GM19467 (cell line): ENCODE data around the gene BCAR1.
"Not testable (repeated sequence)": the region's sequence is repeated elsewhere in the genome, so short reads cannot be mapped to it uniquely, and the experiment has no call there.

Experiments used
- ATAC-seq: cut with Tn5 transposase; IDR thresholded peaks from one replicate; pipeline ENCODE4 v1.9.1; 2021; ENCODE audit warnings: mild to moderate bottlenecking, moderate library complexity; ENCODE audit not compliant: unreplicated experiment

The BCAR1 gene

GRCh38 chr16:75240633-75241032, 10.8 kb downstream of the BCAR1 start:
- not testable (repeated sequence) for ATAC-seq

- no peak for ATAC-seq
These were observed 11.8 kb downstream of the BCAR1 start for GRCh38 chr16:75239542-75240122.

- ATAC-seq: no peak
These were observed 12.4 kb downstream of the BCAR1 start for GRCh38 chr16:75238853-75239541.

GRCh38 chr16:75238132-75238852, 13.1 kb downstream of the BCAR1 start:
- no peak for ATAC-seq

GRCh38 chr16:75237398-75238131, 13.9 kb downstream of the BCAR1 start:
- no peak for ATAC-seq

- ATAC-seq: no peak
These were observed 14.6 kb downstream of the BCAR1 start for GRCh38 chr16:75236736-75237397.

GRCh38 chr16:75236232-75236631, 15.2 kb downstream of the BCAR1 start:
- ATAC-seq: no peak

- no peak for ATAC-seq
These were observed 15.7 kb downstream of the BCAR1 start for GRCh38 chr16:75235721-75236193.

GRCh38 chr16:75234856-75235696, 16.3 kb downstream of the BCAR1 start:
- no peak for ATAC-seq

- no peak for ATAC-seq
These were observed 17.8 kb downstream of the BCAR1 start for GRCh38 chr16:75233611-75233938.

GRCh38 chr16:75231570-75231969, 19.9 kb downstream of the BCAR1 start:
- ATAC-seq: no peak

- no peak for ATAC-seq
These were observed 20.8 kb downstream of the BCAR1 start for GRCh38 chr16:75230471-75231110.

- no peak for ATAC-seq
These were observed 22.0 kb downstream of the BCAR1 start for GRCh38 chr16:75229172-75230031.

GRCh38 chr16:75228143-75228976, 23.1 kb downstream of the BCAR1 start:
- no peak for ATAC-seq

- ATAC-seq: no peak
These were observed 23.9 kb downstream of the BCAR1 start for GRCh38 chr16:75227361-75228142.

GRCh38 chr16:75226550-75227360, 24.7 kb downstream of the BCAR1 start:
- ATAC-seq: no peak
